Activated CD4-positive, alpha-beta T cell treated with anti-CD3 and anti-CD28 coated beads for 36 hours (primary cell): ENCODE results near the gene SLC16A6. TPM values are rescaled to one million over a fixed set of nuclear protein-coding genes. Genes with fewer than 3 reads are reported as not detected.
A peak's percentile ranks its signal among the peaks of the same experiment; 100 is the strongest.

Experiments
- ATAC-seq: fragments of 200-7000 bp; cut with Tn5 transposase; one replicate; pipeline ENCODE4 v1.10.0; 2021; ENCODE audit warnings: mild to moderate bottlenecking, moderate library complexity
- CTCF ChIA-PET: fragments of 350-600 bp; sonication (Branson Sonifier 250); formaldehyde crosslinking; loops from one replicate; lab custom pipeline; 2021; ENCODE audit warnings: antibody characterized with exemption; lab: Charles Lee
- POLR2A ChIA-PET: fragments of 350-600 bp; sonication (Branson Sonifier 250); formaldehyde crosslinking; loops from one replicate; lab custom pipeline; 2021; ENCODE audit warnings: antibody characterized with exemption, inconsistent platforms; lab: Charles Lee
- DNase-seq: peaks from one replicate; pipeline ENCODE4 v3.0.0-alpha.2; 2020
- H3K27ac Mint-ChIP-seq: one replicate; pipeline ENCODE4 v1.8.0; 2021; ENCODE audit warnings: mixed read lengths
- H3K27me3 Mint-ChIP-seq: one replicate; pipeline ENCODE4 v1.8.0; 2021; ENCODE audit warnings: mixed read lengths
- H3K36me3 Mint-ChIP-seq: one replicate; pipeline ENCODE4 v1.8.0; 2021; ENCODE audit warnings: low read depth, mixed read lengths
- H3K4me1 Mint-ChIP-seq: one replicate; pipeline ENCODE4 v1.8.0; 2021; ENCODE audit warnings: mixed read lengths
- H3K4me3 Mint-ChIP-seq: one replicate; pipeline ENCODE4 v1.8.0; 2021; ENCODE audit warnings: mild to moderate bottlenecking, moderate library complexity, mixed read lengths
- H3K9me3 Mint-ChIP-seq: one replicate; pipeline ENCODE4 v1.8.0; 2021; ENCODE audit warnings: low read depth, mixed read lengths
- intact Hi-C, 2 experiments: fragments of 100-400 bp; cut with DNase I in 1 of 2; cut with micrococcal nuclease in 1 of 2; formaldehyde crosslinking; loops; one replicate each; pipeline versions ENCODE4 v1.14.2 to v1.15.1; 2022 to 2024; cut with DNase I, micrococcal nuclease
- total RNA-seq, 2 experiments: library from RNA; stranded (reverse); gene quantifications; one replicate each; pipeline ENCODE4 v1.2.3, GENCODE V29; 2021

Gene SLC16A6
- total RNA-seq, 2 experiments from 2014 or later, result 2.9 to 3.2 TPM

DNA sequence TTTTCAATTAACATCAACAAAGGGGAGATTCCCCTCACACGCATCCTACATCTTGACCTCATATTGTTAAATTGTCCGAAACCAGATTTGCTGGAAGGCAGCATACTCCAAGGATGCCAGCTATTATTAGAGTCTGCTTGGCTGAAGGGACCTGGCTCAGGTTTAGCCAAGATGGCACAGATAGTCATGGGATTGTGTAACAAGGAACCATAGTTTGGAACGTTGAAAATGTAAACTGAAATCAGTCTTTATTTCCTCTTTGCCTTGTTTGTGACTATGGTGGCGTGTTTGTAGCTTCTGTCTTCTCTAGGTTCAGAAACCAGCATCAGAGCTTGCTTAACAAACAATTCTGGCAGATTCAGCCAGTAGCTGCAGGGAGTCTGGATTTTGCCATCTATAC lies 6.3 kb upstream of the SLC16A6 start:
- Mint-ChIP-seq H3K27me3 (no peaks in the 10 kb centered on the region), H3K4me1 (peaks cover 50% of the 10 kb centered on the region), H3K27ac (peak overlapping the region; percentile 69), H3K9me3 (no peaks in the 10 kb centered on the region), H3K36me3 (no peaks in the 10 kb centered on the region), H3K4me3 (peak overlapping the region; percentile 31)
- POLR2A ChIA-PET, result no interaction called here
- CTCF ChIA-PET, result interaction anchor here (0.6 to 1.1 kb wide), 3 partner anchors 141 to 857 kb away, joined by 3 to 4 read pairs (median 3); no protein-coding TSS in a partner anchor
- intact Hi-C loops, result no loop called here
- no peak for ATAC-seq
- DNase-seq, result no peak

DNA sequence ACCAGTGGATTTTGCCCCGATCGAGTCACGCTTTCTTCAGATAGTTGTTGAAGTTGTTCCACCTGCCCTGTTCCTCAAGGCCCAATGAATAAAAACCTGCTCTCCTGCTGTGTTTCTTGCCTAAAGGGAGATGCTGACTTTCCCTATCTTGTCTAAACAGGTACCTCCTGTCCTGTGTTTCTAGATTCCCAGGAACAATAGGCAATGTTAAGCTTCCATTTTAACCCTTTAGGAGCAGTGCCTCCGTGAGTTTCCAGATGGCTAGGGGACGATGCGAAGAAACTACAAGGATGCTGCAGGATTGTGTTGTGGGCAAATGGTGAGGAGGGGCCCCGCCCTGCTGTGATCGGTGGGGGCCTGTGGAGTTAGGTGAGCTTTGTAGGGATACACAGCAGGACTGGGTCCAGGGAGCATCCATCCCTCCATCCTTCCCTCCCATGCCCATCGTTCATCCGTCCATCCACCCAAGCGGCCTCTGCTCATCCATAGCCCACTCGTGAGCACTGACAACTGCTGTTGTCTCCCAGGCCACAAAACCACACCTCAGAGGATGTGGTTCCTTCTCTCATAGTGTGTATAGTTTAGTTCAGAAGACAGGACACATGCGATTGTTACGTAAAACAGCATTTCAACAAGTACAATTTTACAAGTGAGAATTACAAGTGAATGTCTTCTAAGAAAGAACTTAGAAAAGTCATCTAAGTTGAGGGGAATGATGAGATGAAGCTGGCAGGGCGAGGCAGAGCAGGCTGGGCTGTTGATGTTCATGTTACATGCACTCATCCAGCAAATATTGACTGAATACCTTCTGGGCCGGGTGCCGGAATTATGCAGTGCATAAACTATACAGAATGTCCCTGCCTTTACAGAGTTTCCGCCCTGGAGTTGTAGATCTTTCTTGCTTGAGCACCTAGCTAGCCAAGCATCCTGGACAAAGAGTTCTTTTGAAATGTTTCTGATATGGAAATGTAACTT lies 5.6 kb upstream of the SLC16A6 start:
- Mint-ChIP-seq H3K9me3 (no peaks in the 10 kb centered on the region), H3K4me1 (peaks cover 50% of the 10 kb centered on the region), H3K36me3 (no peaks in the 10 kb centered on the region), H3K4me3 (peak overlapping the region; percentile 31), H3K27ac (peak overlapping the region; percentile 69), H3K27me3 (no peaks in the 10 kb centered on the region)
- peak; percentile 79 for DNase-seq
- POLR2A ChIA-PET, result no interaction called here
- intact Hi-C loops, result loop anchor here in 1 of 2 experiments (1.0 kb wide), 1 partner anchor 14 kb away; no protein-coding TSS in a partner anchor
- CTCF ChIA-PET, result interaction anchor here (0.6 to 1.1 kb wide), 2 partner anchors 141 to 162 kb away, joined by 3 to 4 read pairs; no protein-coding TSS in a partner anchor
- ATAC-seq, result peak; percentile 40

DNA sequence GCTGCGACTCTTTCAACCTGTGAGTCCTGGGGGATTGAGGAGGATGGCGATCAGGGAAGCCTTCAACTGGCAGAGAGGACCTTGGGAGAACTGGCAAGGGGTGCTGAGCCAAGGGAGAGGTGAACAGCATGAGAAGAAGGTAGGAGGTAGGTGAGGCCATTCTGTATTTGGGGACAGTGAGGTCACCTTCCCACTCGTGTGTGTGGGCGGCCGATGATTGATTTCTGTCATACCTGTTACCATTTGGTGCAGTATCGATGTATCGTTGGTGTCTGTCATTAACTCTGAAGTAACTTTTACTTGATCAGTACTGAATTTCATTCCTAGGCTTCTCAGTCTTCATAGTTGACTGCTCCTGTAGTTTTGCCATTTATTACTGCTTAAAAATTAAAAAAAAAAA lies 4.2 kb upstream of the SLC16A6 start:
- intact Hi-C loops, result no loop called here
- no peaks in the 10 kb centered on the region for H3K9me3 Mint-ChIP-seq
- POLR2A ChIA-PET, result no interaction called here

DNA sequence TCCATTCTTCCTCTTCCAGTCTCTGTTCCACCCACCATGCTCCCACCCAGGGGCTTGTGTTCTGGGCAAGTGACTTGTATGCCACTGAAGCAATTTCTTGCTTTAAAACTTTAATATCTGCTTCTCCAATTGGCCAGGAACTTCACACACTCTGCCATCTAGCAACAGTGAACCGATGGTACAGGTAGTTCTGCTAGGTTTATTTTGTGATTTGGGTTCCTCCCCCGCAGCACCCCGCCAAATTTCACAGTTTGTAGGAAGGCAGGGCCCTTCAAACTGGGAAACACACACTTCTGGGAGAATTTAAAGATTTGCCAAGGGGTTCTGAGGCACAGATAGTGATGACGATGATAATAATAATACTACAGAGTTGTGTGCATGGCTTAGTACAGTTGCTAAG lies 3.7 kb upstream of the SLC16A6 start:
- no peak for DNase-seq
- no peak for ATAC-seq
- H3K27me3 Mint-ChIP-seq, result no peaks in the 10 kb centered on the region
- no peak overlapping the region for H3K27ac Mint-ChIP-seq
- CTCF ChIA-PET, result interaction anchor here (0.9 kb wide), 1 partner anchor 57 kb away, joined by 3 read pairs; no protein-coding TSS in a partner anchor
- peaks cover 57% of the 10 kb centered on the region for H3K4me1 Mint-ChIP-seq
- H3K4me3 Mint-ChIP-seq, result no peak overlapping the region
- POLR2A ChIA-PET, result no interaction called here
- intact Hi-C loops, result loop anchor here in 1 of 2 experiments (5.0 kb wide), 1 partner anchor 192 kb away; no protein-coding TSS in a partner anchor
- H3K9me3 Mint-ChIP-seq, result no peaks in the 10 kb centered on the region
- no peaks in the 10 kb centered on the region for H3K36me3 Mint-ChIP-seq

More for the DNA sequence above, 4.2 kb upstream of the SLC16A6 start:
- Mint-ChIP-seq H3K4me1 (peaks cover 52% of the 10 kb centered on the region), H3K36me3 (no peaks in the 10 kb centered on the region), H3K27me3 (no peaks in the 10 kb centered on the region), H3K4me3 (no peak overlapping the region), H3K27ac (peak overlapping the region; percentile 13)
- ATAC-seq (no peak), DNase-seq (peak; percentile 72)
- CTCF ChIA-PET, result no interaction called here

DNA sequence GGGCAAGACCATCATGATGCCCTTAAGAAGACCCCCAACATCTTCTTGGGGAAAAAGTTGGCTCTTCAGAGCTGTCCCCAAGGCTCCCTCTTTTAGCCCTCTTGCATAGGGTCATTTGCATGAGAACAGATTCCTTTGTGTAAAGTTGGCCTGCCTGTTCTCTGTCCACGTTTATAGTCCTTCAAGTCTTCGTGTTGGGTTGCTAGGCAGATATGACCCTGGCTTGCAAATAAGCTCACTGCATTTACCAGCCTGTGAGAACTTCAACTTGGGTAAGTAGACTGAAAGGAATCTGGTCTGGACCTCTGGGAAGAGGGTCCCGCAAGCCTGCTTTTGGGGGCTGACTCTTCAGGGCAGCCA lies 3.2 kb upstream of the SLC16A6 start:
- peaks cover 2% of the 10 kb centered on the region for H3K36me3 Mint-ChIP-seq
- no peaks in the 10 kb centered on the region for H3K9me3 Mint-ChIP-seq
- H3K4me3 Mint-ChIP-seq, result no peak overlapping the region
- POLR2A ChIA-PET, result no interaction called here
- no peak for ATAC-seq
- no peak for DNase-seq
- CTCF ChIA-PET, result interaction anchor here (0.9 kb wide), 1 partner anchor 56 kb away, joined by 3 read pairs; no protein-coding TSS in a partner anchor
- H3K27me3 Mint-ChIP-seq, result no peaks in the 10 kb centered on the region
- intact Hi-C loops, result loop anchor here in 1 of 2 experiments (5.0 kb wide), 1 partner anchor 192 kb away; no protein-coding TSS in a partner anchor
- H3K27ac Mint-ChIP-seq, result no peak overlapping the region
- H3K4me1 Mint-ChIP-seq, result peaks cover 61% of the 10 kb centered on the region

DNA sequence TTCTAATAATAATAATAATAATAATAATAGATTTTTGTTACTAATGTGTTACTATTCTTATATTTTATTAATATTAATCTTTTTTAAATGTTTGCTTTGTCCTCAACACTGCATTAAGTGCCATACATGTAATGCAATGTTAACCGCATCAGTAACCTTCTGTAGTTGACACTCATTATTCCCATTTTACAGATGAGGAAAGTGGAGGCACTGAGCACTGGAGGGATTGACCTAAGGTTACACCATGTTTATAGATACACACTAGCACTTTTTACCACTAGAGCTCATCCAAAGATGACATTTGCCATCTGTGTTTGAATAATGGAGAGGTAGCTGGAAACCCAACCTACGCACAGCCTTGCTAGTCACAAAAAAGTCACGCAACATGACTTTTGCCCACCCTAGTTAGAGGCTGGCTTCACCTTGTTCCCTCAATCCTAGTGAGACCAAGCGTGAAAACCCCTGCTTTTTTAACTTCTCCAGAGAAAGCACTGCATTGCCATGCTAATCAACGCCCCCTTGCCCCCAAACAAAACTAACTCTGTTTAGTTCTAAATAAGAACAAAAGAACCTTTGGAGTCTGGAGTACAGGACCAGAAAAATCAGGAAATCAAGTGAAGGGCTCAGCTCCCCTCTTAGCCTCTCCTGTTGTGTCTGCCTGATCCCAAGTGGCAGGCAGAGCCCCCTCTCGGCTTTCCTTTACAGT lies 2.7 kb upstream of the SLC16A6 start:
- Mint-ChIP-seq H3K27ac (no peak overlapping the region), H3K36me3 (peaks cover 4% of the 10 kb centered on the region), H3K4me1 (peaks cover 66% of the 10 kb centered on the region), H3K4me3 (no peak overlapping the region), H3K27me3 (no peaks in the 10 kb centered on the region), H3K9me3 (no peaks in the 10 kb centered on the region)
- intact Hi-C loops, result loop anchor here in 1 of 2 experiments (5.0 kb wide), 1 partner anchor 191 kb away; no protein-coding TSS in a partner anchor
- POLR2A ChIA-PET, result no interaction called here
- DNase-seq, result no peak
- CTCF ChIA-PET, result interaction anchor here (0.9 to 1.6 kb wide), 2 partner anchors 56 to 212 kb away, joined by 3 read pairs; no protein-coding TSS in a partner anchor
- ATAC-seq, result no peak

DNA sequence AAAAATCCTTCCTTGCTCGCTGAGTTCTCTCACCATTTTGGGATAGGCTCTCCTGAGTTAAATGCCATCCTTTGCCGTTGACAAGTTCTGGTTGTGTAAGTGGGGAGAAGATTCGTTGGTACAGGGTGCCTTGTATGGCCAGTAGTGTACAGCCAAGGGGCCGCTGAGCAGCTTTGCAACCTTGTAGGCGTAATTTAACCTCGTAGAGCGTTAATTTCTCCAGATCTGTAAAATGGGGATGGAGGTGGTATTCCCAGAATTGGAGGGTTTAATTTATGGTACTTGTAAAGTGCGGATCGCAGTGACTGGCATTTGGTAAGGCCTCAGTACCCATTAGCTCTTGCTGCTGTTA lies 1.7 kb upstream of the SLC16A6 start:
- peak overlapping the region; percentile 77 for H3K4me3 Mint-ChIP-seq

DNA sequence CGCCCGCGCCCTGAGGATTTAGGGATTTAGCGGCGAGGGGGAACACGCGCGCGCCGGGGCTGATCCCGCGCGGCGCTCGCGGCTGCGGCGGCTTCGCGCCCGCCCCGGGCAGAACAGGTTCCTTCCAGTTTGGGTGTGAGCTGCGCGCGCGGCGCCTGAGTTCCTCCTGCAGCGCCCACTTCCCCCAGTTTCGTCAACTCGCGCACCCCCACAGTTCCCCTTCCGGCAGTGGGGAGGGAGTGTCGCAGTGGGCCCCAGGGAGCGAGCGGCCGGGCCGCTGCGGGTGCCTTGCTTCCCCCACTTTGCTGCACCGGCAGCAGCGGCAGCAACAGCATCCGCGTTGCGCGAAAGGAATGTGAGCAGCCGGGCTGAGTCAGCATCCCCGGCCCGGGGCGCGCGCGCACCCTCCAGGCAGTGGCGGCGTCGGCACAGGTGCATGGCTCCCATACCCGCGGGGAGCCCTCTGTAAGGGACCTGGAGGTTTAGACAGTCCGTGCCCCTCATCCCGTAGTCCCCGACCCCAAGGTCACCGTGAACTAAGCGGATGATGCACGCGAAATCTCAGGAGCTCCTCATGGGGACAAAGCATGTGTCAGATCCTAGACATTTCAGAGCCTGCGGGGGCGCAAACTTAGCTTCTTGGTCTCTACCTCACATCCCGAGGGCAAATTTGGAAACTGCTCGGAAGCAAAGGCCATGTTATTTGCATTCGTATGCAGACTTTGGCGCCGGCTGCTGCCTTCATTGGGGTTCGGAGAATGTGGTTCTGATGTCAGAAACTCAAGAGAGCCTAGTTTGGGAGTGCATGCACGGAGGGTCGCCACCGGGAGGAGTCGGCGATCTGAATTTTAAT lies 1.1 kb upstream of the SLC16A6 start:
- Mint-ChIP-seq H3K4me3 (peak overlapping the region; percentile 77), H3K27me3 (no peaks in the 10 kb centered on the region), H3K9me3 (no peaks in the 10 kb centered on the region), H3K4me1 (peaks cover 68% of the 10 kb centered on the region), H3K36me3 (peaks cover 4% of the 10 kb centered on the region), H3K27ac (peak overlapping the region; percentile 61)
- CTCF ChIA-PET, result interaction anchor here (0.6 to 1.6 kb wide), 7 partner anchors 55 to 210 kb away, joined by 3 to 16 read pairs (median 4); no protein-coding TSS in a partner anchor
- POLR2A ChIA-PET, result interaction anchor here (0.5 to 2.5 kb wide), 10 partner anchors 33 to 169 kb away, joined by 3 to 9 read pairs (median 3); partner anchors contain the start of genes AMZ2 and WIPI1
- ATAC-seq, result peak; percentile 71
- intact Hi-C loops, result loop anchor here (1.0 to 5.0 kb wide), 16 partner anchors 34 to 1035 kb away; partner anchors contain the start of genes ABCA5 (in 1 of the 2), KPNA2 (in 1 of the 2), PRKAR1A (in 1 of the 2) and WIPI1 (in 1 of the 2)
- DNase-seq, result peak; percentile 92

More for the DNA sequence above, 1.7 kb upstream of the SLC16A6 start:
- DNase-seq, result no peak
- peaks cover 4% of the 10 kb centered on the region for H3K36me3 Mint-ChIP-seq
- ChIA-PET CTCF (interaction anchor here (0.6 to 1.6 kb wide), 8 partner anchors 14 to 211 kb away, joined by 3 to 16 read pairs (median 4); no protein-coding TSS in a partner anchor), POLR2A (interaction anchor here (1.0 to 2.5 kb wide), 5 partner anchors 45 to 168 kb away, joined by 3 to 9 read pairs (median 3); partner anchors contain the start of gene AMZ2)
- ATAC-seq, result no peak
- intact Hi-C loops, result loop anchor here (1.0 to 5.0 kb wide), 5 partner anchors 54 to 1035 kb away; partner anchors contain the start of gene ABCA5 (in 1 of the 2)
- H3K27ac Mint-ChIP-seq, result peak overlapping the region; percentile 61
- peaks cover 69% of the 10 kb centered on the region for H3K4me1 Mint-ChIP-seq
- H3K27me3 Mint-ChIP-seq, result no peaks in the 10 kb centered on the region
- no peaks in the 10 kb centered on the region for H3K9me3 Mint-ChIP-seq

DNA sequence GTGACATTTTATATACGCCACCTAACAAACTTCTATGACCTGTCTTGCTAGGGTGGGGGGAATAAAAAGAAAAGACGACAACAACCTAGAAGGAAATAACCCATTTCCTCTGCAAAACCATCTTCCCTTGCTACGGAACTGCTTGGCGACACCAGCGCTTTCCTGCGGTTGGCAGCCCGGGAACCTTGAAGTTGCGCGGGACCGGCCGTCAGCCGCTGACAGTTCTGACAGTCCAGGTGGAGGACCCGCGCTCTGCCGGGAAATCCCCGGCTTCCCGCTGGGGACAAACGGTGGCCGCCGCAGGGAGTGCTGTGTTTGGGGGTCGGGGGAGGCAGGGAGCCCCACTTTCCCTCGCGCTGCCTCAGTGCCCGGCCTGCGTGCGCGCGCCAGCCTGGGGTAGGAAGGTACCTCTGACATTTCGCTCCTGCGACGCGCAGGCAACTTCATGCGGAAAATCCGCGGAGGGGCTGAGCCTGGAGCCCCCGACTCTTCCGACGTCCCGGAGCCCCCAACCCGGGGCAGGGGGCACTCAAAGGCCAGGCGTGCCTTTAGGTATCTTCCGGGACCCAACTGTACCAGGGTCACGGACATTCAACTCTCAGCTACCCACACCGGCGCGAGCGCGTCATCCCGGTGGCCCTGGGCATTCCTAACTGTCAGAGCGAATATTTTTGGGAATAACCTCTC lies 516 bp downstream of the SLC16A6 start:
- H3K27me3 Mint-ChIP-seq, result no peaks in the 10 kb centered on the region
- ATAC-seq (peak; percentile 1), DNase-seq (peak; percentile 69)
- ChIA-PET POLR2A (interaction anchor here (0.6 to 2.5 kb wide), 7 partner anchors 13 to 255 kb away, joined by 3 to 9 read pairs (median 3); partner anchors contain the start of genes AMZ2 and KPNA2), CTCF (interaction anchor here (0.6 to 2.7 kb wide), 6 partner anchors 20 to 207 kb away, joined by 3 to 10 read pairs (median 4); no protein-coding TSS in a partner anchor)
- H3K4me1 Mint-ChIP-seq, result peaks cover 58% of the 10 kb centered on the region
- intact Hi-C loops, result loop anchor here (2.0 to 5.0 kb wide), 4 partner anchors 56 to 256 kb away; partner anchors contain the start of gene KPNA2 (in 1 of the 2)
- peaks cover 4% of the 10 kb centered on the region for H3K36me3 Mint-ChIP-seq
- H3K9me3 Mint-ChIP-seq, result no peaks in the 10 kb centered on the region
- H3K4me3 Mint-ChIP-seq, result peak overlapping the region; percentile 95
- peak overlapping the region; percentile 96 for H3K27ac Mint-ChIP-seq
